Breast epithelium (tissue), 3 donors: ENCODE measurements around the gene FSTL1. TPM values are rescaled to one million over a fixed set of nuclear protein-coding genes. Genes with fewer than 3 reads are reported as not detected.

Experiments used
- total RNA-seq, 3 donors: library from RNA; depleted of rRNA; stranded (reverse); fragments of >200 nt; gene quantifications; one replicate each; pipeline ENCODE4 v1.1.0, GENCODE V29; 2016

FSTL1 gene
- total RNA-seq, 3 donors from 2014 or later, result 225 to 1,263 (median 355) TPM

Other genes starting within 250 kb of the FSTL1 start
- gene GPR156, start 165.8 kb downstream of the FSTL1 start, total RNA-seq, result under 1 TPM; 0.33 to 0.88 (median 0.64) TPM
- gene LRRC58, start 101.6 kb downstream of the FSTL1 start, total RNA-seq, result 10 to 100 TPM; 32.1 to 40.2 (median 40.1) TPM
- 100 to 1,000 TPM in 2 of 3 donors, 10 to 100 TPM in 1; 88.4 to 116 (median 106) TPM for gene NDUFB4, start 145.3 kb upstream of the FSTL1 start, total RNA-seq
- 10 to 100 TPM in 1 of 3 donors, 1 to 10 TPM in 1, not detected in 1; 5.1 to 25.9 TPM for gene HGD, start 231.2 kb upstream of the FSTL1 start, total RNA-seq